ENCODE measurements around the gene GPR15. TPM values are rescaled to one million over a fixed set of nuclear protein-coding genes. Genes with fewer than 3 reads are reported as not detected.

GPR15 gene
- total RNA-seq, 1 experiment from 2014 or later = not detected

DNA sequence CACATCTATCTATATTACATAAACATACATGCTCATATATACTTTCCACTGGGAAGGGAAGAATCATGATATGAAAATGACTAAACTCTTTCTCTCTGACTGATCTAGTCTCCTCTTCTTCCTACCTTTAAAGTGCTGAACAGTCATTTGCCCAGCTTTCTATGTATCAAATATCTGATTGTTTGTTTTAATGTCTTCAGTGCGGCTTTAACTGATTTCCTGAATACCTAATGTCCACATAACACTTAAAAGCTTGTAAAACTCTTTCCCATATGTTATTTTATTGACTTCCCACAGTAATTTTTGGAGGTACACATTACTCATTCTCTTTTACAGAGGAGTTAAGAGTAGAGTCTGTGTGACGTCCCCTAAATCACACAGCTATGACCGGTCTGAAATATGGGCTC lies 33.5 kb downstream of the GPR15 start:
- no peaks in the 10 kb centered on the region; a peak in 1 of 5 replicates for H3K9me3 Mint-ChIP-seq
- Histone ChIP-seq H3K27me3 (ENCODE audit: insufficient read depth, low read length) (no peaks in the 10 kb centered on the region), H3T11ph (ENCODE audit: low read length) (no peak overlapping the region), H3K4ac (ENCODE audit: low read depth, low read length) (no peak overlapping the region), H4K20me1 (ENCODE audit: control insufficient read depth, insufficient read depth, insufficient read length) (no peaks in the 10 kb centered on the region), H2BK12ac (ENCODE audit: insufficient read length, low read depth, low read length) (no peak overlapping the region), H3K4me1 (ENCODE audit: insufficient read depth, low read length) (no peaks in the 10 kb centered on the region), H3K9ac (ENCODE audit: extremely low read depth, insufficient read length, low read length) (no peak overlapping the region), H2AK5ac (ENCODE audit: insufficient read length, low read length) (no peak overlapping the region), H4K91ac (ENCODE audit: insufficient read length, low read depth, low read length) (no peak overlapping the region), H3K9me3 (ENCODE audit: control insufficient read depth, low read depth, low read length) (no peaks in the 10 kb centered on the region), H2AFZ (ENCODE audit: low read length) (no peak overlapping the region), H4K8ac (replicated peaks; ENCODE audit: insufficient read length, low read depth, low read length) (no peak overlapping the region), H2BK15ac (ENCODE audit: low read depth, low read length) (no peak overlapping the region), H3K27ac (ENCODE audit: insufficient read length, low read depth, low read length) (no peak overlapping the region), H4K5ac (ENCODE audit: insufficient read length, low read depth, low read length) (no peak overlapping the region), H3K23me2 (ENCODE audit: insufficient read length, low read depth, low read length, poor library complexity, severe bottlenecking) (no peaks in the 10 kb centered on the region), H3K4me2 (ENCODE audit: insufficient read depth, insufficient read length, low read length) (no peak overlapping the region), H3K79me2 (ENCODE audit: insufficient read depth, low read length) (no peaks in the 10 kb centered on the region), H3K18ac (ENCODE audit: insufficient read length, low read depth, low read length) (no peak overlapping the region), H3K56ac (ENCODE audit: insufficient read length, low read depth, low read length) (no peak overlapping the region), H3K14ac (ENCODE audit: insufficient read depth, low read length) (no peak overlapping the region), H2BK20ac (ENCODE audit: low read depth, low read length, poor library complexity, severe bottlenecking) (no peak overlapping the region), H3K23ac (ENCODE audit: insufficient read length, low read depth, low read length) (no peak overlapping the region), H2BK5ac (ENCODE audit: insufficient read length, low read length) (no peak overlapping the region), H3K79me1 (ENCODE audit: insufficient read depth, low read depth, low read length, poor library complexity, severe bottlenecking) (no peaks in the 10 kb centered on the region), H2BK120ac (ENCODE audit: low read depth, low read length, poor library complexity, severe bottlenecking) (no peak overlapping the region)
- H3K4me3 Mint-ChIP-seq = no peak overlapping the region
- H3K27ac Mint-ChIP-seq = no peak overlapping the region
- no CpG with 5 or more reads among the region's 3 CpGs for WGBS (ENCODE audit: extremely low coverage, insufficient read length, low lambda C conversion rate)
- no peak for DNase-seq
- H3K36me3 Mint-ChIP-seq (ENCODE audit: insufficient read depth in 1 of 3, low read depth in 3 of 3) = no peaks in the 10 kb centered on the region
- peaks cover 0 to 2% of the 10 kb centered on the region in 2 experiments; a peak in 1 of 4 replicates for H3K4me1 Mint-ChIP-seq
- TF ChIP-seq, protein P1, sequence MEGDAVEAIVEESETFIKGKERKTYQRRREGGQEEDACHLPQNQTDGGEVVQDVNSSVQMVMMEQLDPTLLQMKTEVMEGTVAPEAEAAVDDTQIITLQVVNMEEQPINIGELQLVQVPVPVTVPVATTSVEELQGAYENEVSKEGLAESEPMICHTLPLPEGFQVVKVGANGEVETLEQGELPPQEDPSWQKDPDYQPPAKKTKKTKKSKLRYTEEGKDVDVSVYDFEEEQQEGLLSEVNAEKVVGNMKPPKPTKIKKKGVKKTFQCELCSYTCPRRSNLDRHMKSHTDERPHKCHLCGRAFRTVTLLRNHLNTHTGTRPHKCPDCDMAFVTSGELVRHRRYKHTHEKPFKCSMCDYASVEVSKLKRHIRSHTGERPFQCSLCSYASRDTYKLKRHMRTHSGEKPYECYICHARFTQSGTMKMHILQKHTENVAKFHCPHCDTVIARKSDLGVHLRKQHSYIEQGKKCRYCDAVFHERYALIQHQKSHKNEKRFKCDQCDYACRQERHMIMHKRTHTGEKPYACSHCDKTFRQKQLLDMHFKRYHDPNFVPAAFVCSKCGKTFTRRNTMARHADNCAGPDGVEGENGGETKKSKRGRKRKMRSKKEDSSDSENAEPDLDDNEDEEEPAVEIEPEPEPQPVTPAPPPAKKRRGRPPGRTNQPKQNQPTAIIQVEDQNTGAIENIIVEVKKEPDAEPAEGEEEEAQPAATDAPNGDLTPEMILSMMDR (conservative IDR thresholded peaks at IDR 0.05) = no peak
- no peaks in the 10 kb centered on the region for H3K27me3 Mint-ChIP-seq (ENCODE audit: low read depth)
